OCI-LY7 (cell line): Measurements from ENCODE around the gene ANO2.

Experiments
- EZH2phosphoT487 ChIP-seq: fragments of 200-600 bp; sonication (generic); IDR thresholded peaks from 2 replicates; pipeline ENCODE4 v1.6.1; 2018; ENCODE audit warnings: low read depth, borderline replicate concordance, mild to moderate bottlenecking, mixed run types, antibody characterized with exemption, low read length, moderate library complexity, mixed read lengths
- TF ChIP-seq, protein P1 (sequence below): fragments of 200-600 bp; sonication (generic); conservative IDR thresholded peaks from 2 replicates; pipeline ENCODE4 v1.5.1; 2014; ENCODE audit warnings: mild to moderate bottlenecking, antibody characterized with exemption, low read length, moderate library complexity, mixed read lengths

DNA sequence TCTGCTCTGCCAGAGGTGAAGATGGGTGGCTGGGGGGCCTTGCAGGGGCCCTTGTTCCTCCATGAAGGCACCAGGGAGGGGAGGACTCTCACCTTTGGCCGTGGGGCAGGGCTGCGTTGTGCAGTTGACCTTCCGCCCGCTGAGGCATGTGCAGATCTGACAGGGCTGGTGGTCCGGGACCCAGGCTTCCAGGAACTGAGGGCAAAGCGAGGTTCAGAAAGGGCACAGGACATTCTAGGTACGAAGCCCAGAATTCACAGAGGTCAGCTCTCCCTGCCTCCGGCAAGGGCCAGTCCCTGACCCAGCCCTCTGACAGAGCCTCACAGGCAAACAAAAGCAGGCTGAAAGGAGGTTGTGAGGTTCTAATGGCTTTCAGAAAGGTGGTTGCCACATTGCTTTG, 40.4 kb upstream of the ANO2 start:
- TF ChIP-seq, protein P1, sequence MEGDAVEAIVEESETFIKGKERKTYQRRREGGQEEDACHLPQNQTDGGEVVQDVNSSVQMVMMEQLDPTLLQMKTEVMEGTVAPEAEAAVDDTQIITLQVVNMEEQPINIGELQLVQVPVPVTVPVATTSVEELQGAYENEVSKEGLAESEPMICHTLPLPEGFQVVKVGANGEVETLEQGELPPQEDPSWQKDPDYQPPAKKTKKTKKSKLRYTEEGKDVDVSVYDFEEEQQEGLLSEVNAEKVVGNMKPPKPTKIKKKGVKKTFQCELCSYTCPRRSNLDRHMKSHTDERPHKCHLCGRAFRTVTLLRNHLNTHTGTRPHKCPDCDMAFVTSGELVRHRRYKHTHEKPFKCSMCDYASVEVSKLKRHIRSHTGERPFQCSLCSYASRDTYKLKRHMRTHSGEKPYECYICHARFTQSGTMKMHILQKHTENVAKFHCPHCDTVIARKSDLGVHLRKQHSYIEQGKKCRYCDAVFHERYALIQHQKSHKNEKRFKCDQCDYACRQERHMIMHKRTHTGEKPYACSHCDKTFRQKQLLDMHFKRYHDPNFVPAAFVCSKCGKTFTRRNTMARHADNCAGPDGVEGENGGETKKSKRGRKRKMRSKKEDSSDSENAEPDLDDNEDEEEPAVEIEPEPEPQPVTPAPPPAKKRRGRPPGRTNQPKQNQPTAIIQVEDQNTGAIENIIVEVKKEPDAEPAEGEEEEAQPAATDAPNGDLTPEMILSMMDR, result no peak
- no peak for TF ChIP-seq EZH2phosphoT487
